HG02623 (cell line): ENCODE results near the gene UCP3.

ENCODE experiments used
- ATAC-seq: cut with Tn5 transposase; IDR thresholded peaks from one replicate; pipeline ENCODE4 v1.9.1; 2021; ENCODE audit warnings: moderate library complexity; ENCODE audit not compliant: unreplicated experiment

Gene UCP3

GRCh38 chr11:73980001-73980961, 28.6 kb downstream of the UCP3 start:
- peak; percentile 39 for ATAC-seq

GRCh38 chr11:73978576-73979086, 30.3 kb downstream of the UCP3 start:
- no peak for ATAC-seq

DNA sequence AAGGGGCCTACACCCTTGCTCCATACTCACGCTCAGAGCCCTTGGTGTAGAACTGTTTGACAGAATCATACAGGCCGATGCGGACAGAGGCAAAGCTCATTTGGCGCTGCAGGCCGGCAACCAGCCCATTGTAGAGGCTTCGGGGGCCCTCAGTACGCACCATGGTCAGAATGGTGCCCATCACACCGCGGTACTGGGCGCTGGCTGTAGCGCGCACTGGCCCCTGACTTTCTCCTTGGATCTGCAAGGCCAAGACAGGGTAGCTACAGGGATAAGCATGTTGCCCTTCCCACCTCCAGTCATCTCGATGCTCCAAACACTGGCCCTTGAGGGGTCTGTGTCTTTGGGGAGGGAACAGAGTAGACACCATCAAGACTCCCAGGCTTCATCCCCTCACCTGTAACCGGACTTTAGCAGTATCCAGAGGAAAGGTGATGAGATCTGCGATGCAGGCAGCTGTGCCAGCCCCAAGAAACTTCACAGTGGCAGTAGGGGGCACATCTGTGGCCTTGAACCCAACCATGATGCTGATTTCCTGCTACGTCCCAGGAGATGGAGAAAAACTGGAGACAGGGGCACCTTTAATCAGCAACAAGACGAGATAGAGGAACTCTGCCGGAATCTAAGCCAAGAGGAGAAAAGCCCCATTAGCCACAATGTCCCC, 30.9 kb downstream of the UCP3 start:
- no peak for ATAC-seq

DNA sequence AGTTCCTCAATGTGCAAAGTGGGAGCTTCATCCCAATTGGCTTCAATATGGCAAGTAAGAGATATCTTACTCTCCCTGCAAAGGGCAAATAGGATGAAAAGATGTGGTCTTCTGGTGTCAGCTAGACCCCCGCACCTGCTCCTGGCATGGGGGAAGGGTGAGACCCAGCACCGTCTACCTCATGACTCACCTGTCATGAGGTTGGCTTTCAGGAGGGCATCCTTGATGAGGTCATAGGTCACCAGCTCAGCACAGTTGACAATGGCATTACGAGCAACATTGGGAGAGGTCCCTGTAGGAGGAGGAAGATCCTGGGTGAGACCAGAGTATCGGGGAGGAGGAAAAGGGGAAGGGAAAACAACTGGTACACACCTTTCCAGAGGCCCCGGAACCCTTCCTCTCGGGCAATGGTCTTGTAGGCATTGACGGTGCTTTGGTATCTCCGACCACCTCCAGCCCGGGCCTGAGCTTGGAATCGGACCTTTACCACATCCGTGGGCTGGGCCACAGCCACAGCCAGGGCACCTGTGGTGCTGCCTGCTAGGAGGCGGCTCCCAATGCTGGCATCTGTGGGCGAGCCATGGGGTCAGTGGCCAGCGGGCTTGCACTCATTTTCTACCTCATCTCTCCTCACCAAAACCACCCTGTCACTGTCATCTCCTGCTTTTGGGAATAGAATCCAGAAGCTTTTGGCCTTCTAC, 32.3 kb downstream of the UCP3 start:
- ATAC-seq = no peak

DNA sequence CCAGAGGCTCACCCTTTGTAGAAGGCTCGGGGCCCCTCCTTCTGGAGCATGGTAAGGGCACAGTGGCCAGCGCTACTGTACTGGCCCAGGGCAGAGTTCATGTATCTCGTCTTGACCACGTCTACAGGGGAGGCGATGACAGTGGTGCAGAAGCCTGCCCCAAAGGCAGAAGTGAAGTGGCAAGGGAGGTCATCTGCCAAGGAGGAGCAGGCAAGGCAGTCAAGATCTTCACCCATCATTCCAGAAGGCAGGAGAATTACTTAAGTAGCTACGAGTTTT, 33.5 kb downstream of the UCP3 start:
- no peak for ATAC-seq

DNA sequence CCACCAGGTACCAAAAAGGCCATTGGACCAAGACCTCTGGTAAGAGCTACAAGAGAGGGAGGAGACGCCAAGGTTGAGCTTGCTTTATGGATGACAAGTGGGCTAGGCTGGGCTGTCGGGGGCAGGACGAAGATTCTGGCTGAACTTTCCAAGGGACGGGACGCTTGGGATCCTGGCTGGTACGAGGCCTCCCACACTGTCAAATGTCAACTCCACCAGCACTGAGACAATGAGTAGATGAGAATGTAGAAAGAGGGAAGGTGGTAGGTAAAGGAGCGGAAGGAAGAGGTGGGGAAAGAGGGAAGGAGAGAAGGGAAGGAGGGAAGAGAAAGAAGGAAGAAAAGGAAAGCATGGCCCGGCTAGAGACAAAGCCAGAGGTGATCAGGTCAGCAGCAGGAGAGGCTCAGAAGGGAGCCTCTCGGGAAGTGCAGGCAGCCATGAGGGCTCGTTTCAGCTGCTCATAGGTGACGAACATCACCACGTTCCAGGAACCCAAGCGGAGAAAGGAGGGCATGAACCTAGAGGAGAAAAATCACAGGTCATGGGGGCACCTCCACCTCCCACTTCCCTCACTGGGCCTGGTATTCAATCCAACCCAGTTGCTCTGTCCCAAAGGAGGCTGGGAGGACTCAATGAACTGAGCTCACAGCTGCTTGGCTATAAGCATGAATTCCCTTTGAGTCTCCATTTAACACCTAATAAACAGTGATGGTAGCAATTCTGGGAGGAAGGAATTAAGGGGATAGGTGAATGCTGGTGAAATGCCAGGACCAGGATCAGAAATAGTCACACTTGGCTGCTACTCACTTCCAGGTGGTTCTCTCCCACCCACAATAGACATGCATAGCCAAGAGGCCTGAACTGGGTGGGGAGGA, 34.0 kb downstream of the UCP3 start:
- no peak for ATAC-seq

GRCh38 chr11:73972620-73973449, 36.0 kb downstream of the UCP3 start:
- ATAC-seq = no peak

DNA sequence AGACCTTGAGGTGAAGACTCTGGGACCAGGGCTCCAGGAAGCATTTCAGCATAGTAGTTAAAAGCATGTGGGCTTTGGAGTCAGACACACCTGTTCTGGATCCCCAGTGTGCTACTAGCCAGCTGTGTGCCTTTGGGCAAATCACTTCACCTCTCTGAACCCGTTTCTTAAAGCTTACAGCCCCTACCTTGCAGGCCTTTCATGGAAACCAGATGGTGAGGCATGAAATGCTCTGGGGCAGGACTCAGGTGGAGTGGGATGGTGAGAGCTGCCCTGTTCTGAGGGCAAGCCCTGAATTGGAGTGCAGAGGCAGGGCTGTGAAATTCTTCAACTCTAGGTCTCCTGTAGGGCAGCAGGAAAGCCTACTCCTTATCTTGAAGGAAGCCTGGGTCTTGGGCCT, 36.7 kb downstream of the UCP3 start:
- ATAC-seq = no peak

- no peak for ATAC-seq
These were observed 37.6 kb downstream of the UCP3 start for GRCh38 chr11:73971175-73971719.

DNA sequence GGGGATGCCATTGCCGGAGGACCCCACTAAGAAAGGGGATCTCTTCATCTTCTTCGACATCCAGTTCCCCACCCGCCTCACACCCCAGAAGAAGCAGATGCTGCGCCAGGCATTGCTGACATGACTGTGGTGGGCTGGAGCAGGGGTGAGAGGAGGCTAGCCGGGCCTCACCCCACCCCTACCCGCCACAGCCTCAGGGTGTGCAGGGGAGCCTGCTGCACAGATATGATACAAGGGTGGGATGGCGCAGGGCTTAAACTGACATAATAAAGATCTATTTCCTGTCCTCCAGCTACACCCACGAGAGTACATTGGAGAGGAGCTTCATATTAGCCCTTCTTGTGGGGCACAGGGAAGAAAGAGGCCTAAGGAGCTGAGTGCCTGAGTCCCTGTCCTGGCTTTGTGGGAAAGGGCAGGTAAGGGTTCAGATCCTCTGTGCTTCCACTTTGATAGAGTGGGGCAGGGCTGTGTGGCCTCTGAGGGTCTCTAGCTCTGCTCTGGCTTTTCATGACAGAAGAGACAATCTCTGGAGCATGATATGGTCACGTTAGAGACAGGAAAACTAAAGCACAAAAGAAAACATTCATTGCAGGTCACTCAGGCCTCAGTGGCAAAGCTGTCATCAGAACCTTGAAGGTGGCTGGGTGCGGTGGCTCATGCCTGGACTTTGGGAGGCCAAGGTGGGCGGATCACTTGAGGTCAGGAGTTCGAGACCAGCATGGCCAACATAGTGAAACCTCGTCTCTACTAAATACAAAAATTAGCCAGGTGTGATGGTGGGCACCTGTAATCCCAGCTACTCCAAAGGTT, 38.7 kb downstream of the UCP3 start:
- ATAC-seq = no peak

GRCh38 chr11:73969091-73969490, 39.8 kb downstream of the UCP3 start:
- no peak for ATAC-seq

GRCh38 chr11:73968356-73968966, 40.4 kb downstream of the UCP3 start:
- no peak for ATAC-seq

DNA sequence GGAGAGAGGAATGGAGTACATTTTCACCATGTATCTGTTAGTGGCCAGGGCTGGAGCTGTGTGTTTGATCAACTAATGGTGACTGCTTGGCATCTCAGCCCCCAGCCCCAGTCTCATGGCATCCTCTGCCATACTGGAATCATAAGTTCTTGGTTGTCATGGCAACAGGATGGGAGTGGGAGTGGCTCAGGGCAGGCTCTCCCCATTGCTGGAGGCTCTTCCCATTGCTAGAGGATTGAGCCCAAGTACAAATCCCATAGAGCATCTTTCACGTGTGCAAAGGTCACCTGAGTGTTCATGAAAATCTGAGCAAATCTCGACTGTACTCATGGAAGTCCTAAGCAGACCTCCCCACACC, 43.1 kb downstream of the UCP3 start:
- no peak for ATAC-seq

DNA sequence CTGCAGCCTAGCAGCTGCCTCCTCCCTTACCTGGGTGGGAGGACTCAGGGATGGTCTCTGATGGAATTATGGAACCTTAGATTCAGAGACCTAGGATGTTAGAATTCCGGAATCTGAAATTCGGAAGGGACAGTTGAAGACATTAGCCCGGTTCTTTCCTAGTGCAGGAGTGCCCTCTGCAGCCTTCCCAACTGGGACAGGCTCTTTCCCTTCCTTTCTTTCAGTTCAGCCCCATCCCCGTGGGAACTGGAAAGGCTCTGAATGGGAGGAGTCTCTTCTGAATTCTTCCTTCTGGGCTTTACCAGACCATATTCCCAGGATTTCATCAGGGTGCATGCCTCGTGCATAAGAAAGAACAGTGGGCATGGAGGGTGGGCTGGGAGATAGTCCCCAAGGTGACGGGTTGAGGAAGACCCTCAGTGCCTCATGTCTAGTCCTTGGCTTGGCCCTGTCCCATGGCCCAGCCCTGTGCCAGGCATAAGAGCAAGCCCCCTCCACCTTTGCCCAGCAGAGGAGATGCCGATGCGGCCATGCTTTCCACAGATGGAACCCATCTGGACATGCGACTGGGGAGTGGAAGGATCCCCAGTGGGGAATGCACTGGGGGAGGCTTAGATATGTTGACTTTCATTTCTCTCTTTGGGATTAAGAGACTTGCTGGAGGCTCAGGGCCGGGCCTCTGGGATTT, 43.7 kb downstream of the UCP3 start:
- no peak for ATAC-seq

GRCh38 chr11:73963861-73964260, 45.0 kb downstream of the UCP3 start:
- no peak for ATAC-seq

DNA sequence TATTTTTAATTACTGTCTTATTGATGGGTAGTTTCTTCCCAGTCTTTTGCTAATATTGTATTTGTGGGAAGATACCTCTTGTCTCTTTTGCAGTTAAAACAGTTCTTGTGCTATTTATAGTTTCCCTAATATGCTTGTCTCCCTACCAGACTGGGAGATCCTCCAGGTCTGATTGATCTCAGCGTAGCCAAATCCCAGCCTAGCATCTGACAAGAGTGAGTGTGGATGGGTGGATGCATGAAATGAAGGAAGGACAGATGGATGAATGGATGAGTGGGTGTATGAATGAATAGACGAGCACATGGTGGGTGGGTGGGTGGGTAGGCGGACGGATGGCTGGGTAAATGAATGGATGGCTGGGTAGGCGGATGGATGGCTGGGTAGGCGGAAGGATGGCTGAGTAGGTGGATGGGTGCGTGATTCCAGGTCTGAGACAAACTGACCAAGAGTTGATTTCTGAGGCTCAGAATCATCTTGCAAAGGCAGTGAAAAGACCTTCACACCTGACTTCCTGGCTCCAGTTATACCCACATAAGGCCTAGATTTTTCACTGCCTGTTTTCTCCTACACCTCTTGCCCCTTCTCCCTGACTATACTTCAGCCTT, 46.7 kb downstream of the UCP3 start:
- ATAC-seq = no peak

- no peak for ATAC-seq
These were observed 47.6 kb downstream of the UCP3 start for GRCh38 chr11:73961321-73961720.
